HG03354 (cell line): Measurements from ENCODE around the gene CMTR1.
"Not testable (repeated sequence)": the region's sequence is repeated elsewhere in the genome, so short reads cannot be mapped to it uniquely, and the experiment has no call there.

Source experiments
- ATAC-seq: cut with Tn5 transposase; IDR thresholded peaks from one replicate; pipeline ENCODE4 v1.9.1; 2021; ENCODE audit warnings: mild to moderate bottlenecking; ENCODE audit not compliant: unreplicated experiment, poor library complexity, severe bottlenecking

The CMTR1 gene

GRCh38 chr6:37429352-37429750, 3.7 kb upstream of the CMTR1 start:
- no peak for ATAC-seq

GRCh38 chr6:37432590-37432915, 468 bp upstream of the CMTR1 start:
- ATAC-seq = no peak

GRCh38 chr6:37433657-37434271, 743 bp downstream of the CMTR1 start:
- peak; percentile 40 for ATAC-seq

- no peak for ATAC-seq
These were observed 2.4 kb downstream of the CMTR1 start for GRCh38 chr6:37435373-37435772.

GRCh38 chr6:37435816-37436215, 2.8 kb downstream of the CMTR1 start:
- ATAC-seq = no peak

GRCh38 chr6:37438930-37439329, 5.9 kb downstream of the CMTR1 start:
- ATAC-seq = no peak

- no peak for ATAC-seq
These were observed 8.6 kb downstream of the CMTR1 start for GRCh38 chr6:37441651-37442050.

- ATAC-seq = no peak
These were observed 9.6 kb downstream of the CMTR1 start for GRCh38 chr6:37442416-37443215.

- ATAC-seq = not testable (repeated sequence)
These were observed 10.2 kb downstream of the CMTR1 start for GRCh38 chr6:37443216-37443542.

- ATAC-seq = no peak
These were observed 17.0 kb downstream of the CMTR1 start for GRCh38 chr6:37449984-37450383.

- ATAC-seq = no peak
These were observed 18.6 kb downstream of the CMTR1 start for GRCh38 chr6:37451441-37452193.

GRCh38 chr6:37452522-37452921, 19.5 kb downstream of the CMTR1 start:
- ATAC-seq = no peak

- ATAC-seq = no peak
These were observed 21.6 kb downstream of the CMTR1 start for GRCh38 chr6:37454420-37455140.

GRCh38 chr6:37456126-37456525, 23.1 kb downstream of the CMTR1 start:
- ATAC-seq = no peak

- ATAC-seq = no peak
These were observed 24.0 kb downstream of the CMTR1 start for GRCh38 chr6:37456816-37457560.

GRCh38 chr6:37459981-37460800, 27.2 kb downstream of the CMTR1 start:
- ATAC-seq = no peak

GRCh38 chr6:37460805-37461204, 27.8 kb downstream of the CMTR1 start:
- ATAC-seq = no peak

GRCh38 chr6:37463110-37463509, 30.1 kb downstream of the CMTR1 start:
- no peak for ATAC-seq

- ATAC-seq = no peak
These were observed 34.7 kb downstream of the CMTR1 start for GRCh38 chr6:37467718-37468117.
